RWPE2 (cell line): ENCODE results near the gene NAXD.
"Not testable (repeated sequence)": the region's sequence is repeated elsewhere in the genome, so short reads cannot be mapped to it uniquely, and the experiment has no call there.

Experiments
- ATAC-seq: fragments of 200-7000 bp; cut with Tn5 transposase; 3 replicates; pipeline ENCODE4 v1.9.1; 2021; ENCODE audit warnings: low read depth
- DNase-seq: peaks from one replicate; pipeline ENCODE4 v3.0.0-alpha.2; 2020; ENCODE audit warnings: low spot score
- H3K27ac ChIP-seq: fragments of 450-650 bp; 2 replicates; pipeline ENCODE4 v1.5.1; 2017; ENCODE audit warnings: mild to moderate bottlenecking; ENCODE audit not compliant: poor library complexity, severe bottlenecking
- H3K27me3 ChIP-seq: fragments of 250-450 bp; sonication (Bioruptor Pico); 2 replicates; pipeline ENCODE4 v1.5.1; 2021; ENCODE audit warnings: mild to moderate bottlenecking, moderate library complexity; ENCODE audit not compliant: insufficient read depth, poor library complexity, severe bottlenecking
- H3K36me3 ChIP-seq: fragments of 250-450 bp; sonication (Bioruptor Pico); 2 replicates; pipeline ENCODE4 v1.5.1; 2020; ENCODE audit warnings: low read depth, mild to moderate bottlenecking, moderate library complexity
- H3K4me1 ChIP-seq: fragments of 250-450 bp; sonication (Bioruptor Pico); 2 replicates; pipeline ENCODE4 v1.5.1; 2021; ENCODE audit warnings: mild to moderate bottlenecking, moderate library complexity; ENCODE audit not compliant: insufficient read depth, poor library complexity, severe bottlenecking
- H3K4me3 ChIP-seq: fragments of 250-450 bp; sonication (Bioruptor Pico); 2 replicates; pipeline ENCODE4 v1.5.1; 2021; ENCODE audit warnings: mild to moderate bottlenecking, moderate library complexity; ENCODE audit not compliant: severe bottlenecking
- H3K9me3 ChIP-seq: fragments of 250-450 bp; sonication (Bioruptor Pico); 2 replicates; pipeline ENCODE4 v1.5.1; 2021; ENCODE audit warnings: mild to moderate bottlenecking, moderate library complexity; ENCODE audit not compliant: severe bottlenecking
- CTCF ChIP-seq: fragments of 450-650 bp; IDR thresholded peaks from one replicate; pipeline ENCODE4 v1.5.1; 2017; ENCODE audit warnings: mild to moderate bottlenecking, moderate library complexity; ENCODE audit not compliant: poor library complexity, severe bottlenecking

Gene NAXD

GRCh38 chr13:110653851-110654250 is 38.5 kb downstream of the NAXD start:
- no peak for ATAC-seq
- Histone ChIP-seq H3K27me3 (no peaks in the 10 kb centered on the region), H3K4me3 (no peak overlapping the region), H3K9me3 (no peaks in the 10 kb centered on the region), H3K27ac (no peak overlapping the region), H3K4me1 (no peaks in the 10 kb centered on the region), H3K36me3 (peaks cover 8% of the 10 kb centered on the region)
- no peak for DNase-seq
- TF ChIP-seq CTCF, result no peak

GRCh38 chr13:110657196-110657595 is 41.9 kb downstream of the NAXD start:
- Histone ChIP-seq H3K4me1 (no peaks in the 10 kb centered on the region), H3K36me3 (peaks cover 34% of the 10 kb centered on the region), H3K27me3 (no peaks in the 10 kb centered on the region), H3K9me3 (peaks cover 4% of the 10 kb centered on the region), H3K4me3 (no peak overlapping the region), H3K27ac (no peak overlapping the region)
- no peak for ATAC-seq
- no peak for TF ChIP-seq CTCF
- DNase-seq, result no peak

GRCh38 chr13:110658218-110658911 is 43.0 kb downstream of the NAXD start:
- not testable (repeated sequence) for H3K9me3 ChIP-seq, H3K4me1 ChIP-seq, ATAC-seq, H3K27me3 ChIP-seq, H3K4me3 ChIP-seq, H3K27ac ChIP-seq, DNase-seq
- peaks cover 43% of the 10 kb centered on the region for H3K36me3 ChIP-seq

- DNase-seq (no peak), ATAC-seq (no peak)
- Histone ChIP-seq H3K4me3 (no peak overlapping the region), H3K27ac (no peak overlapping the region), H3K9me3 (peaks cover 4% of the 10 kb centered on the region), H3K27me3 (no peaks in the 10 kb centered on the region), H3K4me1 (no peaks in the 10 kb centered on the region), H3K36me3 (peaks cover 61% of the 10 kb centered on the region)
- TF ChIP-seq CTCF, result no peak
Observed at GRCh38 chr13:110661256-110661655, 45.9 kb downstream of the NAXD start.

- H3K9me3 ChIP-seq, result peaks cover 4% of the 10 kb centered on the region
- no peak overlapping the region for H3K4me3 ChIP-seq
- TF ChIP-seq CTCF, result no peak
- peaks cover 69% of the 10 kb centered on the region for H3K36me3 ChIP-seq
- no peaks in the 10 kb centered on the region for H3K27me3 ChIP-seq
- no peak overlapping the region for H3K27ac ChIP-seq
- H3K4me1 ChIP-seq, result no peaks in the 10 kb centered on the region
- DNase-seq, result no peak
- no peak for ATAC-seq
Observed at GRCh38 chr13:110662091-110662490, 46.7 kb downstream of the NAXD start.
